Ishikawa (cell line): Measurements from ENCODE around the gene GJD3.

ENCODE experiments used
- CEBPB ChIP-seq: IDR thresholded peaks from 2 replicates; pipeline ENCODE4 v1.6.1; 2012
- CREB1 ChIP-seq: IDR thresholded peaks from 2 replicates; pipeline ENCODE4 v1.6.1; 2012; ENCODE audit warnings: low read depth
- EGR1 ChIP-seq: IDR thresholded peaks from 2 replicates; pipeline ENCODE4 v1.6.1; 2012
- EP300 ChIP-seq: IDR thresholded peaks from 2 replicates; pipeline ENCODE4 v1.6.1; 2012; ENCODE audit warnings: borderline replicate concordance
- FOXM1 ChIP-seq: IDR thresholded peaks from 2 replicates; pipeline ENCODE4 v1.6.1; 2012; ENCODE audit warnings: low read depth, borderline replicate concordance
- NFIC ChIP-seq: IDR thresholded peaks from 2 replicates; pipeline ENCODE4 v1.6.1; 2012
- RAD21 ChIP-seq: IDR thresholded peaks from 2 replicates; pipeline ENCODE4 v1.6.1; 2012; ENCODE audit warnings: low read depth
- TAF1 ChIP-seq: IDR thresholded peaks from 2 replicates; pipeline ENCODE4 v1.6.1; 2012; ENCODE audit warnings: low read depth, mild to moderate bottlenecking
- TCF12 ChIP-seq: IDR thresholded peaks from 2 replicates; pipeline ENCODE4 v1.6.1; 2012; ENCODE audit warnings: low read depth
- TEAD4 ChIP-seq: IDR thresholded peaks from 2 replicates; pipeline ENCODE4 v1.6.1; 2012
- YY1 ChIP-seq: IDR thresholded peaks from 2 replicates; pipeline ENCODE4 v1.6.1; 2012; ENCODE audit warnings: low read depth
- ZBTB7A ChIP-seq: IDR thresholded peaks from 2 replicates; pipeline ENCODE4 v1.6.1; 2012; ENCODE audit warnings: low read depth
- TF ChIP-seq, protein P1 (sequence below): IDR thresholded peaks from 2 replicates; pipeline ENCODE4 v1.6.1; 2012; ENCODE audit warnings: low read depth, mild to moderate bottlenecking
- TF ChIP-seq, protein P2 (sequence below): IDR thresholded peaks from 2 replicates; pipeline ENCODE4 v1.6.1; 2012
- TF ChIP-seq, protein P3 (sequence below): IDR thresholded peaks from 2 replicates; pipeline ENCODE4 v1.6.1; 2012

GJD3 gene

DNA sequence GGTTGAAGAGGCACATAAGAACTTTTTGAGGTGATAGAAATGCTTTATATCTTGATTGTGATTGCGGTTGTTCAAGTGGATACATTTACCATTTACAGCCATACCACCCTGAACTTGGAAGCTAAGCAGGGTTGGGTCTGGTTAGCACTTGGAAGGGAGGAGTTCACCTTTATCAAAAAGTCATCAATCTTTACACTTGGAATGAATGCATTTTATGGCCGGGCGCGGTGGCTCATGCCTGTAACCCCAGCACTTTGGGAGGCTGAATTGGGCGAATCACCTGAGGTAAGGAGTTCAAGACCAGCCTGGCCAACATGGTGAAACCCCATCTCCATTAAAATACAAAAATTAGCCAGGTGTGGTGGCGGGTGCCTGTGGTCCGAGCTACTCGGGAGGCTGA lies 9.5 kb upstream of the GJD3 start:
- TF ChIP-seq FOXM1 (no peak), EP300 (no peak), CEBPB (no peak), RAD21 (no peak), ZBTB7A (no peak)
- TF ChIP-seq, protein P1, sequence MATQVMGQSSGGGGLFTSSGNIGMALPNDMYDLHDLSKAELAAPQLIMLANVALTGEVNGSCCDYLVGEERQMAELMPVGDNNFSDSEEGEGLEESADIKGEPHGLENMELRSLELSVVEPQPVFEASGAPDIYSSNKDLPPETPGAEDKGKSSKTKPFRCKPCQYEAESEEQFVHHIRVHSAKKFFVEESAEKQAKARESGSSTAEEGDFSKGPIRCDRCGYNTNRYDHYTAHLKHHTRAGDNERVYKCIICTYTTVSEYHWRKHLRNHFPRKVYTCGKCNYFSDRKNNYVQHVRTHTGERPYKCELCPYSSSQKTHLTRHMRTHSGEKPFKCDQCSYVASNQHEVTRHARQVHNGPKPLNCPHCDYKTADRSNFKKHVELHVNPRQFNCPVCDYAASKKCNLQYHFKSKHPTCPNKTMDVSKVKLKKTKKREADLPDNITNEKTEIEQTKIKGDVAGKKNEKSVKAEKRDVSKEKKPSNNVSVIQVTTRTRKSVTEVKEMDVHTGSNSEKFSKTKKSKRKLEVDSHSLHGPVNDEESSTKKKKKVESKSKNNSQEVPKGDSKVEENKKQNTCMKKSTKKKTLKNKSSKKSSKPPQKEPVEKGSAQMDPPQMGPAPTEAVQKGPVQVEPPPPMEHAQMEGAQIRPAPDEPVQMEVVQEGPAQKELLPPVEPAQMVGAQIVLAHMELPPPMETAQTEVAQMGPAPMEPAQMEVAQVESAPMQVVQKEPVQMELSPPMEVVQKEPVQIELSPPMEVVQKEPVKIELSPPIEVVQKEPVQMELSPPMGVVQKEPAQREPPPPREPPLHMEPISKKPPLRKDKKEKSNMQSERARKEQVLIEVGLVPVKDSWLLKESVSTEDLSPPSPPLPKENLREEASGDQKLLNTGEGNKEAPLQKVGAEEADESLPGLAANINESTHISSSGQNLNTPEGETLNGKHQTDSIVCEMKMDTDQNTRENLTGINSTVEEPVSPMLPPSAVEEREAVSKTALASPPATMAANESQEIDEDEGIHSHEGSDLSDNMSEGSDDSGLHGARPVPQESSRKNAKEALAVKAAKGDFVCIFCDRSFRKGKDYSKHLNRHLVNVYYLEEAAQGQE = no peak

DNA sequence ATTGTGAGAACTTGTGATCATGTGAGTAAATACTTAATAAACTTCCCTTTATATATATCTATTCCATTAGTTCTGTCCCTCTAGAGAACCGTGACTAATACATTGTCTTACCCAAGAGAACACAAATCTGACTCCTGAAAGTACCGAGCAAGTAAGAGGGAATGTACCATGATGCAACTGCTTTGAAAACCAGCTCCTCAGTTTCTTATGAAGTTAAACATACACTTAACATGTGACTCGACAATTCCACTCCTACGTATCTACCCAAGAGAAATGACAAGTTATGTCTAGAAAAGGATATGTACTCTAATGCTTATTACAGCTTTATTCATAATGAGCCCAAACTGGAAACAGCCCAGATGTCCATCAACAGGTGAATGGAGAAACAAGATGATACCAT lies 8.8 kb upstream of the GJD3 start:
- TF ChIP-seq TCF12 (no peak), ZBTB7A (no peak)
- TF ChIP-seq, protein P1 = no peak

DNA sequence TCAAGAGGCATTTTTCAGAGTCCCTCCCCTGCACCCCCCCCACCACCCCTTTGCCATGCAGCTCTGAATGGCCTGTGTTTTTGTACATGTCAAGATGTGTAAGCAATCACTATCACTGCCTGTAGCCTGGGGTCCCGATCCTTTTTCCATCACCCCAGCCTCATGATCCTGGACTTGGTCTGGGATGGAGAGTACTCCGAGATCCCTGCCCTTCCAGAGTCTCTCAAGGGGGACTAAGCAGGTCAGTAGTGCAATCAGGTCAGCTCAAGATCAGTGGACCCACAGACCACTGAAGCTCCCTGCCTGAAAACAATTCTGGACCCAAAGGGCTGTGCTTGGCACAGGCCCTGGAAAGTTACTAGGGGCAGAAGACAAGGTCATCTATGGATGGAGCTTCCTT lies 7.5 kb upstream of the GJD3 start:
- TF ChIP-seq FOXM1 = no peak
- TF ChIP-seq, protein P2, sequence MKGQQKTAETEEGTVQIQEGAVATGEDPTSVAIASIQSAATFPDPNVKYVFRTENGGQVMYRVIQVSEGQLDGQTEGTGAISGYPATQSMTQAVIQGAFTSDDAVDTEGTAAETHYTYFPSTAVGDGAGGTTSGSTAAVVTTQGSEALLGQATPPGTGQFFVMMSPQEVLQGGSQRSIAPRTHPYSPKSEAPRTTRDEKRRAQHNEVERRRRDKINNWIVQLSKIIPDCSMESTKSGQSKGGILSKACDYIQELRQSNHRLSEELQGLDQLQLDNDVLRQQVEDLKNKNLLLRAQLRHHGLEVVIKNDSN = no peak
- TF ChIP-seq ZBTB7A = no peak
- TF ChIP-seq EP300 = no peak
- TF ChIP-seq EGR1 = no peak
- no peak for TF ChIP-seq YY1
- TF ChIP-seq NFIC = no peak
- TF ChIP-seq TCF12 = no peak
- no peak for TF ChIP-seq RAD21
- TF ChIP-seq, protein P1 = no peak
- no peak for TF ChIP-seq CREB1
- TF ChIP-seq TEAD4 = no peak
- TF ChIP-seq, protein P3, sequence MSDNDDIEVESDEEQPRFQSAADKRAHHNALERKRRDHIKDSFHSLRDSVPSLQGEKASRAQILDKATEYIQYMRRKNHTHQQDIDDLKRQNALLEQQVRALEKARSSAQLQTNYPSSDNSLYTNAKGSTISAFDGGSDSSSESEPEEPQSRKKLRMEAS = no peak
- TF ChIP-seq TAF1 = no peak
- TF ChIP-seq CEBPB = no peak

DNA sequence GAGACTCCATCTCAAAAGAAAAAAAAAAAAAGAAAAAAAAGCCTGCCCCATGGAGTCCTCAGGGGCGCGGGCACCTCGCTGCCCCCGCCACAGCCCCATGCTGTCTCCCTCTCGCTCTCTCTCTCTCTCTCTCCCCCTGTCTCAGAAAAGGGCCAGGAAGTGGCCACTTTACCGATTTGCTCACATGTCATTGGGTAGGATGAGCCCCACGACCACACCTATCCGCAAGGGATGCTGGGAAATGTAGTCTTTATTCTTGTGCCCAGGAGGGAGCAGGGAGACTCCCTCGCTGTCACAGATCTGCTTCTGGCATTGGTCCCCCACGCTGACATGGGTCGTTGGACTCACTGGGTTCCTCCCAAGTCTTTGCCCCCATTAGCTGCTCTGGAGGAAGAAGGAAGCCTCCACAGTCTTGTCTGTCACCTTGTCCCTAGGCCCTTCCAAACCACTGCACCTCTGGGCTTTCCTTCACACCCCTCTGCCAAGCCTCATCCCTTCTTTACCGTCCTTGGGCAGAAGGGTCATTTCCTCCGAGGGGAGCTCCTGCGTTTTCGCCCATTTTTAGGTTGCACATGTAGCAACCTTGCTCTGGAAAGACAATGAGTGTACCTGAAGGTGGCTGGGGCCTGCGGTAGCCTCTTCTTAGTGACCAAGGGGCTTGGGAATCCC lies 6.9 kb upstream of the GJD3 start:
- TF ChIP-seq YY1 (no peak), EGR1 (no peak), CEBPB (no peak), CREB1 (no peak), FOXM1 (no peak), TEAD4 (no peak), RAD21 (no peak), NFIC (no peak), TCF12 (no peak), TAF1 (no peak), ZBTB7A (no peak), EP300 (no peak)
- TF ChIP-seq, protein P1 = no peak
- TF ChIP-seq, protein P2 = no peak
- TF ChIP-seq, protein P3 = no peak
